CD4-positive, alpha-beta T cell treated with Interleukin-15 for 4 hours (primary cell): ENCODE data around the gene TRPM1.

ENCODE experiments used
- DNase-seq: peaks from one replicate; pipeline ENCODE4 v3.0.0-alpha.2; 2020; ENCODE audit warnings: low spot score

TRPM1 gene

DNA sequence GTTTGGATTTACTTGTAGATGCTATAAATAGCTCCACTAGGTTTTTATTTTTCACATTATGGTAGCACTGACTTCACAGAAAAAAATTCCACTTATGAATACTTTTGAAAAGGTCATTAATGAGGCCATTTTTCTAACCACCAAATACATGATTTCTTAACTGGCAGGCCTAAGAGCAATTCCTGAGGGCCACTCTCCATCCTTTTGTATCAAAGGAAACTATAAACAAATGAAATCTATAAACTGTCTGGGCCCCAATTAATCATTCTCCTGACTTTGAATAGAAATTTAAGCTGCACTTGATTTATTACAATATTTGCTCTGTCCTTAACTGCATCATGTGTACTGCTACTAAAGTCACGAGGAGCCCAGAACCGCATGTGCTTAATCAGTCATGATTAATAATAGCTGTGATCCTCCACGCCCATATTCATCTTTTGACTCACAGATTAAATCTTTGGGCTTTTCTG lies 85.0 kb downstream of the TRPM1 start:
- DNase-seq: no peak

- no peak for DNase-seq
Observed at GRCh38 chr15:31014608-31014925, 87.0 kb downstream of the TRPM1 start.

- DNase-seq: no peak
Observed at GRCh38 chr15:31013863-31014607, 87.5 kb downstream of the TRPM1 start.

GRCh38 chr15:31012455-31012854 lies 89.1 kb downstream of the TRPM1 start:
- DNase-seq: no peak

DNA sequence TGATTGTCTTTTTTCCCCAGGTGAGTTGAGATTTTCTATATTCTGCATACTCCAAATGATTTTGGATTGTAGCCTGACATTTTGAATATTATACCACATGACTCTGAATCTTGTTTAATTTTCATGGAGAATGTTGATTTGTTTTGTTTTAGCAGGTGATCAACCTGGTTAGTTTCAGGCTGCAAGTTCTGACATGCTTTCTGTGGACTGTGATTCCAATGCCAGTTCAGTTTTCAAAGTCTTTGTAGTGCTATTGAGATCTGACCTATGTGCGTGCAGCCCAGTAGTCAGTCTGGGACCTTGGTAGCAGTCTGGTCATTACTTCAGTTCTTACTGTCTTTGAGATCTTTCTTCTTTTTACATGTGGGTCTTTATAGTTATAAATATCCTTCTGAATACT lies 91.5 kb downstream of the TRPM1 start:
- no peak for DNase-seq

GRCh38 chr15:31005660-31006059 lies 95.9 kb downstream of the TRPM1 start:
- DNase-seq: no peak

- no peak for DNase-seq
Observed at GRCh38 chr15:31004220-31004733, 97.2 kb downstream of the TRPM1 start.

GRCh38 chr15:31001702-31002101 lies 99.8 kb downstream of the TRPM1 start:
- no peak for DNase-seq

DNA sequence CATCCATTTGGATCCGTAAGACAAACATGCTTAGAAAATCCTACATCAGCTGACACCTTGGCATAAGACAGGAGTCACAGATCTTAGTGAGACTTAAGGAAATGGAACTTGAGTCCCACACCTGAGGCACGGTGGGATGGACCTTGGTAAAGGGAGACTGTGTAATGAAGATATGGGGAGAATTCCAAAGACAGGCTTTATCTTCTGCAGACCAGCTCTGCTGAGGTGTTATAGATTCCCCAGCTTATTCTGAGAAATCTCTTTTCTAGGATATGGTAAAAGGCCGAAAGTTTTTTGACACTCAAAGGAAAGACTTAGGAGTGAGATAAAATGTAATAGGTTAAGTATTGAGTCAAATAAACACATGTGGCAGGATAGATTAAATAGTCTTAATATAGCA lies 101.8 kb downstream of the TRPM1 start:
- no peak for DNase-seq

DNA sequence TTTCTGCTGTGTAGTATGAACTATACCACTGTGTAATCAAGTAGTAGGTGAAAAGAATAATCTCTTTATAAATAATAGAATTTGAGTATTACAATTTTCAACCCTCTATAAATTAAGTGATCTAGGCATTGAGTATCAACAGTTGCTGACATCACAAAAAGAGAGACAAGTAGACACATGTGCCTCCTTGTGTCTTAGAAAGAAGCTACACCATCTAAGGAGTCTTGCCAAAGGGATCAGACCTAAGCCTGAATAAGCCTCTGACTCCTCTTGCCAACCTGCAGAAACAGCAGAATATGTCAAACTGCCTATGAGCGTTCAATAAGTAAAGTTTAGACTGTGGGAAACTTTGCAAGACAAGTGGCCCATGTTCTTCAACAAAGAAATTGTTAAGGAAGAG lies 104.3 kb downstream of the TRPM1 start:
- no peak for DNase-seq

DNA sequence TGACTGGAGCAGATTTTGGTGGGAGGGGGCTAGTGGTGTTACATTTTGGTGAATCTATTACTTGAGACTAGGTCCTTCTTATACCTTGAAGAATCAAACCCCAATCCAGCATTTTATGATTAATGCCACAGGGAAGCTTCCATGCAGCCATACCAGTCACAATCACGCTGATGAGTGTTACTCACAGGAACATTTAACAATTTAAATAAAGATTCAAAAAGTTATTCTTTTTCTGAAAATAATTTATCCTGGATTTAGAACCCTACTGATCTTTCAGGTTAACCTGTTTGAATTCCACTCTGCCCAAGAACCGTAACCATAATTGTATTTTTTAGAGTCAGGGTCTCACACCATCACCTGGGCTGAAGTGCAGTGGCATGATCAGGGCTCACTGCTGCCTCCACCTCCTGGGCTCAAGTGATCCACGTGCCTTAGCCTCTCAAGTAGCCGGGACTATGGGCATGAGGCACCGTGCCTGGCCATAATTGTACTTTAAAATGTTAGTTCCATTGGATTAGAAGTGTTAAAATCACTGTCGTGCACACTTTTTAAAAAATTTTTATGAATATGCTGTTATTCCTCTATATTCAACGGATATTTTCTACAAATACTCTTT lies 109.2 kb downstream of the TRPM1 start:
- DNase-seq: no peak

DNA sequence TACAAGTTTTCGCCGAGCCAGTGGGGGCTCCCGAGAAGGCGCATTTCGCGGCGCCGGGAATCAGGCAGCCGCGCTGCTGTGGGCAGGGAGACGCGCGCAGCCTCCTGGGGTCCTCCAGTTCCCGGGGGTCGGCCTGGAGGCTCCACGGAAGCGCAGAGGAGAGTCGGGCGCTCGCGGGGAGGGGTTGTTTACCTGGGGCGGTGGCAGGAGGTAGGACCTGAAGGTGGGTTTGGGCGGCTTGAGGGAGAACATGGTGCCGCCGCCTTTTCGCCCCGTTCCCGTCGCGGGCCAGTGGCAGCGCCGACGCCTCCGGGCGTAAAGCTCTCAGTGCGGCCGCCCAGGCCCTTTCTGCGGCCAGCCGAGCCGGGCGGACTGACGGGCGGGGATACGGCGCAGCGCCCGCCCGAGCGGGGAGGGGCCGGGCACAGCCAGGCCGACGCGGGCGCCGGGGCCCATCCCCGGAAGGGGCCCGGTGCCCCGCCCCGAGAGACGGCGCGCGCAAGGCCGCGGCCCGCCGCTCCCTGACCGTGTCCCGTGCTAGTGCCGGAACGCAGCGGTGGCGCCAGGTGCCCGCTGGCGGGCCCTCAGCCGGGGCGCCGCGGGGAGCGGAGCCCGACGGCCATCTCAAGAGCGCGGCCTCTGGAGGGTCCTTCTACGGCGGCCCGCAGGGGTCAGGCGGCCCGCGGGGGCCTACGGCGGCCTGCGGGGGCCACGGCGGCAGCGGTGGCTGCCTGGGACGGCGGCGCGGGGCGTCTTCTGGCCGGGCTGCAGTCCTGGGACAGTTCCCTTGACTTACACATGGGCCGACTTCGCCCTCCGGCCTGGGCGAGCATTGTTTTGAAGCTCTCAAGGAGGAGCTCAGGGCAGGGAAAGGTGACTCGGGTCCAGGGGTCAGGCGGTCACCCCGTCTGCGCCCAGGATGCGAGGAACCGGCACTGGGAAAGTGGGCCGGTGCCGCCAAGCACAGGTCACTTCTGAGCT lies 110.0 kb downstream of the TRPM1 start, which contains the start of gene MTMR10:
Gene MTMR10 (minus strand): TSS at position 374 of the 981 bp plus-strand sequence. CDS start 122 bp downstream, at position 252.
- DNase-seq: peak; percentile 64

GRCh38 chr15:30990446-30991254 lies 110.9 kb downstream of the TRPM1 start:
- DNase-seq: no peak

- DNase-seq: no peak
Observed at GRCh38 chr15:30990036-30990435, 111.5 kb downstream of the TRPM1 start.

DNA sequence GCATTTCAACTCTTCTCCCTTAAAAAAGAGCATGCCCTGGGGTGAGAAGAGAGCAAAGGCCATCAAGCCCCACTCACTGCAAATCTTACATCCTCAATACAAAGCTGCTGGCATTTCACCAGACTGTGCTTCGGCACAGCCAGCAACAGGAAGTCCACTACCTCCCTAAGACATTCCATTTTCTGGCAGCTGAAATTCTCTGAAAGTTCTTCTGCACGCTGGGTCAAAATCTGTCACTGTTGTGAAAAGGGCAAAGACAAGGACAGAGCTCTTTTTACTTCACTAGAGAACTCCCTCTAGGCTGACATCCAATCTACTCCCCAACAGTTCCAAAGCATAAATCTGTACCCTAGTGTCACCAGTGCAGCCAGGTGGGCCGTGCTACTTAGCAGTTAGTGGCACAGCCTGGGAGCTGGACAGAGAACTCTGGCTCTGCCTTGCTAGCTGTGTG lies 116.4 kb downstream of the TRPM1 start:
- no peak for DNase-seq

- DNase-seq: no peak
Observed at GRCh38 chr15:30984542-30984941, 117.0 kb downstream of the TRPM1 start.

GRCh38 chr15:30984118-30984517 lies 117.4 kb downstream of the TRPM1 start:
- DNase-seq: no peak

DNA sequence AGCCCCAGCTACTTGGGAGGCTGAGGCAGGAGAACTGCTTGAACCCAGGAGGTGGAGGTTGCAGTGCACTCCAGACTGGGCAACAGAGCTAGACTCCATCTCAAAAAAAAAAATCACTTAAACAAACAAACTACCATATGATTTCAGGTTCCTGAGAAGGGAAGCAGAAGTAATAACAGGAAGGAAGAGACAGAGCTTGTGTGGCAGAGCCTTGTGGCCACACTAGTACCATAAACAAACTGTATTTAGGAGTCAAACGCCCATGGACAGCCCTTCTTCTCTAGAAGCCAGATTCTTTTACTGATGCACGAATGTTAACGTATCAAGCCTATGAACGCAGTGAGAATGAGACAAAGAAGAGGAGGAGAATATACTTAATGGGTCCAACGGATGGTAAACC lies 122.1 kb downstream of the TRPM1 start:
- no peak for DNase-seq

DNA sequence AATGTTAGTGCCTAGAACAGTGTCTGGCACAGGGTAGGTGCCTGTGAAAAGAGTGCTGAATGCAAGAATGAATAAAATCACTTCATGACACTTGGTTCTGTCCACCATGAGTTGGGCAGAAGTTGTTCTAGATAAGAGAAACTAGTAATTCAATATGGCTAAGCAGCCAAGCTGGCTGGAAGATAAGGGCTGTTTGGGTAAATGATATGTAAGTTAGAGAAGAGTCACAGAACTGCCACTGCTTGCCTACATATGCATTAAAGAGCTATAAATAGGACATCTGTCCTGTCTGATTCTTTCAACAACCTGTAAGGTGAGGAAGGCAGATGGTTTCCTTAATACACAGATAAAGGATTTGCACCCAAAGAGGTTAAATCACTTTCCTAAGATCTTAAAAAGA lies 123.2 kb downstream of the TRPM1 start:
- DNase-seq: no peak

GRCh38 chr15:30974112-30974511 lies 127.4 kb downstream of the TRPM1 start:
- no peak for DNase-seq

DNA sequence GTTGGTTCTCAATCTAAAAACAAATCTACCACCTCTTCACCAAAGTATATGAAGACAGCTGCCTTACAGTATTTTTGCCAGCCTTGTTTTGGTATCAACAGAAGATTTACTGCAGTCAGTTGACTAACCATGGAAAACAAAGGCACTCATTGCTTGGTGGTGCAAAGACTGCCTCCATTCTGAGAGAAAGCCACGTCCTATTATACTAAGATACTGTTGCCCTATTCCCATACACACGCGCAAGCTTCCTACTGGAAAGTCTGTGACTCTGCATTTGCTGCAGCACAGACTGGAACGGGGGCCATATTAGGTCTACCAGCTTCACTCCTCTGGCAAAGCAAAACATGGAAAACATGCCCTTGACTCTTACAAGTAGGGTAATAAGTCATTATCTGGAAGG lies 128.1 kb downstream of the TRPM1 start:
- no peak for DNase-seq
